AG08395 (cell line): ENCODE results near the gene PEDS1.
"Not testable (repeated sequence)": the region's sequence is repeated elsewhere in the genome, so short reads cannot be mapped to it uniquely, and the experiment has no call there.

Source experiments
- DNase-seq: peaks from one replicate; pipeline ENCODE4 v3.0.0; 2012; ENCODE audit warnings: mixed read lengths, low spot score

The PEDS1 gene

DNA sequence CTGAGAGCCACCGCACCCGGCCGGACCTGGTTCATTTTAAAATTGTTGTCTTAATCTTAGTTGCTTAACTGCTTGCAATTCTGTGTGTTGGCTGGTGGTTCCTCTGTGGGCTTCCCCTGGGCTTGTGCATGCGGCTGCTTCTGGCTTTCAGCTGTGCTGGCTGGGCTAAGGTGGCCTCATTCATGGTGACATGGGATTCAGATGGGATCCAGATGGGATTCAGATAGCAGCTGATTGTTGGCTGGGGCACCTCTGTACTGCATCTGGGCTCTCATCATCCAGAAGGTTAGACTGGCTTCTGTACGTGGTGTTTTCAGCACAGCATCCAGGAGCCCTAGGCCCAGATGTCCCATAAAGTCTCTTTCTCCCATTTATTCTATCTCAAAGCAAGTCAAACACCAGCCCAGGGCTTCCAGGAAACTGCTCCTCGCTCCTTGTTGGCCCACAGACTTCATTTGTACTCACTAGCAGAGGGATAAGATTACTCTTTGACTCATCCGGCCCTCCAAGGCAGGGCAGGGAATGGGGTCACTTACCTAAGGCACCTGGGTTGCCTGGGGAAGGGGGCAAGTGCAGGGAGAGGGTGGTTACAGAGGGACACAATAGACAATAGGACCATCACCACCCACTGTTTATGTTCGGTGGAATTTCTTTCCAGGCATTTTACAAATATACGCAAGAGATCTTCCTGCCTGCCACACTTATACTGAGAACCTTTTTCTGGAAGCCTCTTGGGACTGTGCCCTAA is 10.2 kb upstream of the PEDS1 start:
- DNase-seq = peak; percentile 48

DNA sequence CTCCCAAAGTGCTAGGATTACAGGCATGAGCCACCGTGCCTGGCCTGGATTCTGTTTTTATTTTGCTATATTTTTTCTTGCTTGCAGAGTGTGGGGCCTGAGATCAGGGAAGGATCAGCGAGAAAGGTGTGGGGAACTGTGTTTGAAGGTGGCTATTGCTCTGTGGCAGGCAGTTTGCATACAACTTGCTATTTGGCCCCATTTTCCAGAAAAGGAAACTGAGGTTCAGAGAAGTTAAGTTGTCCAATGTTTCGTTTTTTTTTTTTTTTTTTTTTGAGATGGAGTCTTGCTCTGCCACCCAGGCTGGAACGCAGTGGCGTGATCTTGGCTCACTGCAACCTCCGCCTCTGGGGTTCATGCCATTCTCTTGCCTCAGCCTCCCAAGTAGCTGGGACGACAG is 8.0 kb upstream of the PEDS1 start:
- DNase-seq = not testable (repeated sequence)

DNA sequence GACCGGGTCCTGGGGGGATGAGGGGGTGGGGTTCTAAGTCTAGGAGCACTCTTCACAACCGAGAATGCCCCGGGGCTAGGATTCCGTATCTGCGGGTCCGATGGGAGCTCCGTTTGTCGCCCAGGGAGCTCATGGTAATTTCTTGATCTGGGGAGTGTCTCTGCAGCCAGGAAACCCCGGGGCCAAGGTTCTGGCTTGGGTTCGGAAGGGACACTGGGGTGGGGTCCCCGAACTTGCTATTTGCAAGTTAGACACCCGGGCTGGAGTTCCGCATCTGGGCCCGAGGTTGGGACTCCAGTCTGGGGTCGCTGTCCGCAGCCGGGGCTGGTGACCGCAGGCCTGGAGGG is 397 bp downstream of the PEDS1 start:
- DNase-seq = no peak

- no peak for DNase-seq
These were observed 950 bp downstream of the PEDS1 start for GRCh38 chr20:50152394-50153152.

DNA sequence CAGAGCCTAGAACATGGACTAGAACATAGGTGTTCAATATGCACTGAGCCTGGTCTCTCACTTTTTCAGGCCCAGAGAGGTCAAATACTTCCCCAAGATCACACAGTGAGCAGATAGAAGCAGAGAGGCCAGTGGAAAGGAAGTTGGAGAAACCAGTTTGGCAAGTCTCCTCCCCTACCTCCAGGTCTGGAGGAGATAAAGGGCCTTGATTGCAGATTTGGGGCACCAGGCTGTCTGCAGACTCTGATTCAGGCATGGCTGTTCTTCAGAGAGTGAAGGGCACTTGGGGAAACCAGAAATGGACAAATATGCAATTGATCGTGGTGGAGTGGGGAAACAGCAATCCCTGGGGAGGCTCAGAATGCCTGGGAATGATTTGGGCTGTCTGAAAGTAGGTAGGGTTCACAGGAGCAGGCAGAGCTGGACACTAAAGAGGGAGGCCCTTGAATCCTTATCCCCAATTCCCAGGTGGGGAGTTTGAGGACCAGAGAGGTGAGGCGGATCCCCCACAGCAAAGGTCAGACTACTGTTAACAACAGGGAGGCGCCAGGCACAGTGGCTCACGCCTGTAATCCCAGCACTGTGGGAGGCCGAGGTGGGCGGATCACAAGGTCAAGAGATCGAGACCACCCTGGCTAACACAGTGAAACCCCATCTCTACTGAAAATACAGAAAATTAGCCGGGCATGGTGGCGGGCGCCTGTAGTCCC is 2.3 kb downstream of the PEDS1 start:
- no peak for DNase-seq

- DNase-seq = no peak
These were observed 3.9 kb downstream of the PEDS1 start for GRCh38 chr20:50149481-50150254.

DNA sequence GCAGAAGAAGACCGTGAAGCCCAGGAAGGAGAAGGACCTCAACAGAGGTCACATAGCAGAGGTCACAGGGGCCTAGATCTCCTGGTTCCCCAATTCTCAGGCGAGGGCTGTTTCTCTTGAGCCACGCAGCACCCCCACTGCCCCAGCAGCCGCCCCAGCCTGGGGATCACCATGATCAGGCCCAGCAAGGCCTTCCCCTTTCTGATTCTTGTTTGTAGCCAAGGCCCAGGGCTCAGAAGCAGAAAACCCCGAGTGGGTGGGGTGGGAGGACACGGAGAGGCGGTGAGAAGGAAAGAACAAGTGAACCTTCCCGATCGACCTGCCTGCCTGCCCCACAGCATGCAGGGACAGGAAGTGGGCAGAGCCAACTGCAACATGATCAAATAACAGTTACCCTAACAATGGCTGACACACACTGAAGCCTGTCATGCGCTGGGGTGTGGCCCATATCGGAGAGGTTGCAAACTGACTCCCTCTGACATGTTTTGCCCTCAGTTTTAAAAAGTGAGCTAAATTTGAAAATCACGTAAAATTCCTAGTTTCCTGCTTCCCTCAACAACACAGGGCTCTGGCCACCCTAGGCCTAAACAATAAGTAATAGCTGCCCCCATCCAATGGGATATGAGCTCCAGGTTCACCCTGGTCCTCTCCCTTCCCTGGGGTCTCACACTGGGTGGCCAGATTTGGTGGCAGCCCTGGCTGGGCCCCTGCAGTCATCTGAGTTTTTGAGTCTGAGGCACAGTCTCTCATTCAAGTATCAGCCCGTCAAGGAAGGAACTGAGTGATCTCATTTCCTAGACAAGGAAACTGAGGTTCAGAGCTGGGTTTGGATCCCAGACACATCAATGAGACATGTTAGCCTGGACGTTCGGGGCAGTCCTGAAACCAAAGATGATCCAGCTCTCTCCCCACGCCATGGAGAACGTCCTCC is 6.5 kb downstream of the PEDS1 start:
- no peak for DNase-seq

GRCh38 chr20:50146214-50146613 is 7.3 kb downstream of the PEDS1 start:
- DNase-seq = no peak

DNA sequence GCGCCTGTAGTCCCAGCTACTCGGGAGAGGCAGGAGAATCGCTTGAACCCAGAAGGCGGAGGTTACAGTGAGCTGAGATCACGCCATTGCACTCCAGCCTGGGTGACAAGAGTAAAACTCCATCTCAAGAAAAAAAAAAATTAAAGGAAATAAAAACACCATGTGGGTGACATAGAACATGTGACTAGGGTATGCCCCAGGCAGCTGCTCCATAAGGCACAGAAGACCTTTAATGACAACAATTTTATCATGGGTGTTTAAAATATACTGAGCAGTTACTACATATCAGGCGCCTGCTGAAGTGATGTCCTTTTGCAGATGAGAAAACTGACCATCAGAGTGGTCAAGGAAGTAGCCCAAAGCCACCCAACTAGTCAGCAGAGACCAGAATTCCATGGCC is 8.0 kb downstream of the PEDS1 start:
- DNase-seq = no peak

DNA sequence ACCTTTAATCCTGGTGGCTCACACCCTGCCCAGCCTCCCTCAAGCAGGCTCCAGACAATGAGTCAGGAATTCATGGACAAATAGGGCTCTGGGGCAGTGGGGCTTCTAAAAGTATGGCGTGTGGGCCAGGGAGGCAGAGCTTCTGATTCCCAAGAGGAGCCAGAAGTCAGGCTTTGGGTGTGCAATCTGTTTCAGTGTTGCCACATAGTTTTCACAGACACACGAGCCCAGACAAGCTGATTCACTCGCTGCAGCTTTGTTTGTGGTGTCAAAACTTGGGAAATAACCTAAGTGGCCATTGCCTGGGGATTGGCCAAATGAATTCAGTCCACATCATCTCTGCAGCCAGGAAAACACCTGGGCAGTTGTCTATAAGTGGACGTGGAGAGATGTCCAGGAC is 9.2 kb downstream of the PEDS1 start:
- peak; percentile 90 for DNase-seq

GRCh38 chr20:50142812-50143211 is 10.7 kb downstream of the PEDS1 start:
- DNase-seq = no peak

DNA sequence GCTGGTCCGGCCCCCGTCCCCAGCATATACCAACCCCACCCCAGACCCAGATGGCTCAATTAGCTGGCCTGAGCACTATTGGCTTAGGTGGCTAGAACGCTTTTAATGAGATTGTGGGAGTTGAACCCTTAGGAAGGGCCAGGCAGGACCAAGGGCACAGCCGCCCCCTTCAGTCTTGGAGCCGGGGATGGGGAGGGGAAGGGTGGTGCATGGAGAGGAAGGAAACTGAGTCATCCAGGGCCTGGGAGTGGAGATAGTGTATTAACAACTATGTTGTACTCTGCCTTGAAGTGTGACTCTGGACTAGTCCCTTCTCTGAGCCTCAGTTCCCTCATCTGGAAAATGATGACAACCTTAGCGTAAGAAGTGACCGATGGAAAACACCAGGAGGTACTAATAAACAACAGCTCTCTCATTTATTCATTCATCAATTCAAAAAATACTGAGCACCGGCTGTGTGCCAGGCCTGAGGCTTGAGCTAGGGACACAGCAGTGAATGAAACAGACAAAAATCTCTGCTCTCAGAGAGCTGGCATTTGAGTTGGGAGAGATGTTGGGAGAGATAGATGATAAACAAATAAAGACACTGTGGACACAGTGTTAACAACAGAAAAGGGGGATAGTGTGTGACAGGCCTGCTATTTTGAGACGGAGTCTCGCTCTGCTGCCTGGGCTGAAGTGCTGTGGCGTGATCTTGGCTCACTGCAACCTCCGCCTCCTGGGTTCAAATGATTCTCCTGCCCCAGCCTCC is 11.5 kb downstream of the PEDS1 start:
- no peak for DNase-seq

DNA sequence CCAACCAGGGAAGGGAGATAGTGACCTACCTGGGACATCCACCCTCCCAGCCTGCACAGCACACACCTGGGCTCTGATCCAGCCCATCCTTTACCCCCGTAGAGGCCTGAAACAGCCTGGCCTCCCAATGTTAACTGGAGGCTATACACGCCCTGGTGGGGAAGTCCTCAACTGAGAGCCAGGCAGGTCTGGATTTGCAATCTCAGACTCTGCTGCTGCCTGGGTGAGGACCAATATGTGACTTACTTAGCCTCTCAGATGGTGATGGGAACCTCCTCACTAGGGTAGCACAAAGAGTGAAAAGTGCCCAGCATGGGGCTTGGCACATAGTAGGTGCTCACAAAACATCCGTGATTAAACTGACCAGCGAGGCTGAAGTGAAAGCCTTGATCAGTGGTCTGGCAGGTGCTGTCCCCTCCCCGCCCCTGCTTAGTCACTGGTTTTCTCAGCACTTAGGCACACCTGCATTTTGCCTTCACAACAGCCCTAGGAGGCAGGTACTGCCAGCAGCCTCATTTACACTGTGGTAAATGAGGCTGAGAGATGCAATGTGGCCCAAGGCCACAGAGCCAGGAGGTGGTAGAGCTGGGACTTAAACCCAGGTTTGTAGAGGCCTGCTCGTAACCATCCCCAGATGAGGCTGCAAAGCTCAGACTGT is 12.4 kb downstream of the PEDS1 start:
- DNase-seq = no peak

DNA sequence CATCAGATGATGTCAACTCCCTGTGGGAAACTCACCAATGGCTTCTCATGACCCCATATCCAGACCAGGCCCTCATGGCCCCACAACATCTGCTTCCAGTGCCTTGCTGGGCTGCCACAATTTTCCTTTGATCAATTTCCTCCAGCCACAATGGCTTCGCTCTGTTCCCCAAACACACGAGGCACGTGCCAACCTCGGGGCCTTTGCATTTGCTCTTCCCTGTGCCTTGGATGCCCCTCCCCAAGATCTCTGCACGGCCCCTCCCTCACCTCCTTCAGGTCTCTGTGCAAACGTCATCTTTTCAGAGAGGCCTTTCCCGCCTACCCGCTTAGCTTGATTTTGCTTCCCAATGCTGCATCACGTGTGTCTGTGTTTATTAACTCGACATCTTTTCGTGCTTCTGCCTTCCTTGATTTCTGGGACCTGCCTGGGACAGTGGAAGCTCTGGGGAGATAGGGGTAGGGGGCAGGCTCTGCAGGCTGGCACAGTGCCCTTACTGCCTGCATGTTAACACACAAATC is 13.1 kb downstream of the PEDS1 start:
- no peak for DNase-seq

GRCh38 chr20:50138479-50139393 is 14.8 kb downstream of the PEDS1 start:
- DNase-seq = no peak

GRCh38 chr20:50138120-50138478 is 15.4 kb downstream of the PEDS1 start:
- DNase-seq = no peak

- not testable (repeated sequence) for DNase-seq
These were observed 15.8 kb downstream of the PEDS1 start for GRCh38 chr20:50137702-50138101.

DNA sequence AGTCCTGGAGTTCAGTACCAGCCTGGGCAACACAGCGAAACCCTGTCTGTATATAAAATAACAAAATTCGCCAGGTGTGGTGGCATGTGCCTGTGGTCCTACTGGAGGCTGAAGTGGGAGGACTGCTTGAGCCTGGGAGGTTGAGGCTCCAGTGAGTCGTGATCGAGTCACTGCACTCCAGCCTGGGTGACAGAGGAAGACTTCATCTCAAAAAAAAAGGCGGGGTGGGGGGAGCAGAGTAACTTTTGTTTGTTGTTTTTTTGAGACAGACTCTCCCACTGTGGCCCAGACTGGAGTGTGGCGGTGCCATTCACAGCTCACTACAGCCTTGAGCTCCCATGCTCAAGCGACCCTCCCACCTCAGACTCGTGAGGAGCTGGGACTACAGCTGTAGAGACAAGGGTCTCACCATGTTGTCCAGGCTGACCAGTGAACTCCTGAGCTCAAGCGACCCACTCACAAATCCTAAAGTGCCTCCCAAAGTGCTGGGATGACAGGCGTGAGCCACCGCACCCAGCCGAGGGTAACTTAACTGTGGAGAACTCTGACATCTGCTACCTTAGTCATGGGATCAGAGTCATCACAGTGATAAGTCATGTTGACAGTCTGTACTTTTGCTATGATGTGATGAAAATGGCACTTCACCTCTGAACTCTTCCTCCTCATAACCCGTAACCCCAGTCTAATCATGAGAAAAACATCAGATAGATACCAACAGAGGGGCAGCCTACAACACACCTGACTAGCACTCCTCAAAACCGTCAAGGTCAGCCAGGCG is 16.5 kb downstream of the PEDS1 start:
- DNase-seq = no peak
